ENCODE results near the gene FAM111A. TPM values are rescaled to one million over a fixed set of nuclear protein-coding genes. Genes with fewer than 3 reads are reported as not detected.

The FAM111A gene
- polyA plus RNA-seq, 1 of the 3 experiments (the other 2 are of a cell fraction): 5.9 TPM

DNA sequence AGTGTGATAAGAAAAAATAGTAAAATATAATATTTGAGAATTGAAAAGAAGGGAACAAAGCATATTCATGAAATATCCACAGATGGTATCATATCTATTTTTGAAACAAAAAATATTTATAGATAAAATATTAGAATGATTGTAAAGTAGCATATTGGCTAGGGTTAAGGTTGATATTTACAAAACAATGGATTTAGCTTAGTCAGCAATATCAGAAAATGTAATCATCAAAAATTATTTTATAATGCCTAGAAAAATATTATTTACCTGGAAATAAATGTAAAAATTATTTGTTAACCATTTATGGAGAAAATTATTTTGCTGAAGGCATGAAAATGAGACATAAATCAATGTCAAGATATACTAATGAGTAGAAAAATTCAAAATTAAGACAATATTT is 22.8 kb upstream of the FAM111A start:
- TF ChIP-seq RAD21 (IDR thresholded peaks at IDR 0.05; ENCODE audit: low read length): no peak
- TF ChIP-seq MXI1 (IDR thresholded peaks at IDR 0.05; ENCODE audit: low read depth, low read length): no peak
- no peak for TF ChIP-seq USF2 (IDR thresholded peaks at IDR 0.05; ENCODE audit: borderline replicate concordance, low read depth, low read length)
- TF ChIP-seq, protein P1, sequence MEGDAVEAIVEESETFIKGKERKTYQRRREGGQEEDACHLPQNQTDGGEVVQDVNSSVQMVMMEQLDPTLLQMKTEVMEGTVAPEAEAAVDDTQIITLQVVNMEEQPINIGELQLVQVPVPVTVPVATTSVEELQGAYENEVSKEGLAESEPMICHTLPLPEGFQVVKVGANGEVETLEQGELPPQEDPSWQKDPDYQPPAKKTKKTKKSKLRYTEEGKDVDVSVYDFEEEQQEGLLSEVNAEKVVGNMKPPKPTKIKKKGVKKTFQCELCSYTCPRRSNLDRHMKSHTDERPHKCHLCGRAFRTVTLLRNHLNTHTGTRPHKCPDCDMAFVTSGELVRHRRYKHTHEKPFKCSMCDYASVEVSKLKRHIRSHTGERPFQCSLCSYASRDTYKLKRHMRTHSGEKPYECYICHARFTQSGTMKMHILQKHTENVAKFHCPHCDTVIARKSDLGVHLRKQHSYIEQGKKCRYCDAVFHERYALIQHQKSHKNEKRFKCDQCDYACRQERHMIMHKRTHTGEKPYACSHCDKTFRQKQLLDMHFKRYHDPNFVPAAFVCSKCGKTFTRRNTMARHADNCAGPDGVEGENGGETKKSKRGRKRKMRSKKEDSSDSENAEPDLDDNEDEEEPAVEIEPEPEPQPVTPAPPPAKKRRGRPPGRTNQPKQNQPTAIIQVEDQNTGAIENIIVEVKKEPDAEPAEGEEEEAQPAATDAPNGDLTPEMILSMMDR (IDR thresholded peaks at IDR 0.05): no peak
- no peak for TF ChIP-seq TAF1 (IDR thresholded peaks at IDR 0.05; ENCODE audit: borderline replicate concordance, low read depth, low read length)
- no peak for TF ChIP-seq MEF2A (IDR thresholded peaks at IDR 0.05; ENCODE audit: borderline replicate concordance, low read depth)
- no peak for TF ChIP-seq EP300 (IDR thresholded peaks at IDR 0.05; ENCODE audit: borderline replicate concordance in 1 of 2, low read depth in 1 of 2, low read length in 1 of 2)
- no peak for TF ChIP-seq ELF1 (IDR thresholded peaks at IDR 0.05)
- no peak for TF ChIP-seq TEAD4 (IDR thresholded peaks at IDR 0.05; ENCODE audit: borderline replicate concordance, insufficient read depth)
- TF ChIP-seq, protein P2, sequence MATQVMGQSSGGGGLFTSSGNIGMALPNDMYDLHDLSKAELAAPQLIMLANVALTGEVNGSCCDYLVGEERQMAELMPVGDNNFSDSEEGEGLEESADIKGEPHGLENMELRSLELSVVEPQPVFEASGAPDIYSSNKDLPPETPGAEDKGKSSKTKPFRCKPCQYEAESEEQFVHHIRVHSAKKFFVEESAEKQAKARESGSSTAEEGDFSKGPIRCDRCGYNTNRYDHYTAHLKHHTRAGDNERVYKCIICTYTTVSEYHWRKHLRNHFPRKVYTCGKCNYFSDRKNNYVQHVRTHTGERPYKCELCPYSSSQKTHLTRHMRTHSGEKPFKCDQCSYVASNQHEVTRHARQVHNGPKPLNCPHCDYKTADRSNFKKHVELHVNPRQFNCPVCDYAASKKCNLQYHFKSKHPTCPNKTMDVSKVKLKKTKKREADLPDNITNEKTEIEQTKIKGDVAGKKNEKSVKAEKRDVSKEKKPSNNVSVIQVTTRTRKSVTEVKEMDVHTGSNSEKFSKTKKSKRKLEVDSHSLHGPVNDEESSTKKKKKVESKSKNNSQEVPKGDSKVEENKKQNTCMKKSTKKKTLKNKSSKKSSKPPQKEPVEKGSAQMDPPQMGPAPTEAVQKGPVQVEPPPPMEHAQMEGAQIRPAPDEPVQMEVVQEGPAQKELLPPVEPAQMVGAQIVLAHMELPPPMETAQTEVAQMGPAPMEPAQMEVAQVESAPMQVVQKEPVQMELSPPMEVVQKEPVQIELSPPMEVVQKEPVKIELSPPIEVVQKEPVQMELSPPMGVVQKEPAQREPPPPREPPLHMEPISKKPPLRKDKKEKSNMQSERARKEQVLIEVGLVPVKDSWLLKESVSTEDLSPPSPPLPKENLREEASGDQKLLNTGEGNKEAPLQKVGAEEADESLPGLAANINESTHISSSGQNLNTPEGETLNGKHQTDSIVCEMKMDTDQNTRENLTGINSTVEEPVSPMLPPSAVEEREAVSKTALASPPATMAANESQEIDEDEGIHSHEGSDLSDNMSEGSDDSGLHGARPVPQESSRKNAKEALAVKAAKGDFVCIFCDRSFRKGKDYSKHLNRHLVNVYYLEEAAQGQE (IDR thresholded peaks at IDR 0.05; ENCODE audit: low read depth, low read length): no peak
- TF ChIP-seq FOXJ3 (CRISPR knock-in tag; IDR thresholded peaks at IDR 0.05): no peak
- TF ChIP-seq NRF1 (IDR thresholded peaks at IDR 0.05; ENCODE audit: low read depth, low read length): no peak
- no peak for TF ChIP-seq RFX5 (IDR thresholded peaks at IDR 0.05; ENCODE audit: low read length)
- TF ChIP-seq IRF3 (IDR thresholded peaks at IDR 0.05; ENCODE audit: low read depth, low read length): no peak
- TF ChIP-seq POLR2AphosphoS5 (IDR thresholded peaks at IDR 0.05; ENCODE audit: low read depth, low read length): no peak
- TF ChIP-seq GABPA (IDR thresholded peaks at IDR 0.05; ENCODE audit: low read depth): no peak

More for the DNA sequence above, 22.8 kb upstream of the FAM111A start:
- ChIA-PET POLR2A (no interaction called here), CTCF (interaction anchor here (1.1 to 6.3 kb wide), 3 partner anchors 16 to 107 kb away, joined by 3 to 40 read pairs (median 3); partner anchors contain the start of gene DTX4)
- H2AFZ ChIP-seq (ENCODE audit: low read depth): no peak overlapping the region
- H3K4me2 ChIP-seq: no peak overlapping the region
- no peaks in the 10 kb centered on the region for H3K4me1 ChIP-seq (ENCODE audit: control insufficient read depth in 1 of 2, insufficient read depth in 2 of 2, low read depth in 1 of 2, low read length in 1 of 2)
- H3K9me3 ChIP-seq: 0 out of 2 replicates have a peak, but pooled peaks cover 8% of the 10 kb centered on the region
- no peak overlapping the region for H3K4me3 ChIP-seq (ENCODE audit: low read depth in 2 of 2, low read length in 1 of 2)
- DNase-seq: no peak
- no peak overlapping the region for H3K9ac ChIP-seq
- H4K20me1 ChIP-seq (ENCODE audit: insufficient read depth): no peaks in the 10 kb centered on the region
- H3K36me3 ChIP-seq (replicated peaks in 1 of 2; ENCODE audit: control insufficient read depth in 1 of 2, insufficient read depth in 2 of 2, low read length in 1 of 2): peaks cover 2 to 10% of the 10 kb centered on the region in 2 experiments
- H3K9me2 ChIP-seq: no peaks in the 10 kb centered on the region
- H3K27me3 ChIP-seq (ENCODE audit: insufficient read depth): no peaks in the 10 kb centered on the region
- H3F3A ChIP-seq (replicated peaks; ENCODE audit: insufficient read depth): no peaks in the 10 kb centered on the region
- no peaks in the 10 kb centered on the region for H3K79me2 ChIP-seq (ENCODE audit: insufficient read depth)
- H3K27ac ChIP-seq (ENCODE audit: low read depth in 2 of 2, low read length in 1 of 2): no peak overlapping the region
